ENCODE data around the gene TOMM40. TPM values are rescaled to one million over a fixed set of nuclear protein-coding genes. Genes with fewer than 3 reads are reported as not detected.
"Not testable (repeated sequence)": the region's sequence is repeated elsewhere in the genome, so short reads cannot be mapped to it uniquely, and the experiment has no call there.

Gene TOMM40
- total RNA-seq, 2 experiments from 2014 or later = 55.7 to 65.3 TPM

DNA sequence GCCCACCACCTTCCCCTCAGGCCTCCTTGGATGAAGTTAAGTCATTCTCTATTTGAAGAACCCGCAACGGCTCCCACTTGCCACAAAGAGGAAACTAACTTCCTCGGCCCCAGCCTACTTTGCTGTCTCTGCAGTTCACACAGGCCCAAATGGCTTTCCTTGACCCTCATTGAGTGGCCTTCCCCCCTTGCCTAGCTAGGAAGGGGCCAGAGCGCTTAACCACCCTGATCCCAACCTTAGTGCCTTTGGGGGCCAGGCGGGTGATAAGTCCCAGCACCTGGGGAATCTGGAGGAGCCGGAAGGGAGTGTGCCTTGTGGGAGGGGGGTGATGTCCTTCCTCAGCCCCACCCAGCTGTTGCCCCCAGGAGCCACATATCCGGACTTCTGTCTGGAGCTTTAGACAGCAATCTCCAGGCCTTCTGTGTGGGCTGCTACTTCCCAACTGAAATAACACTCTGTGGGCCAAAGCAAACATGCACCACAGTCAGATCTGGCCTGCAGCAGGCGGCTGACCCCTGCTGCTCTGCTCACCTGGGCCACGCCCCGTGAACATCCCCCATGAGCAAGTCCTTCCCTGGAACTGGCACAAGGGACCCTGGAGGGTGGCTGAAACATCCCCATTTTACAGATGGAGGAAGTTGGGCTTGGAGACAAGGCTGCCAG lies 34.5 kb upstream of the TOMM40 start:
- Mint-ChIP-seq H3K27me3 (peaks cover 8% of the 10 kb centered on the region), H3K4me1 (peaks cover 4% of the 10 kb centered on the region), H3K9me3 (no peaks in the 10 kb centered on the region), H3K36me3 (ENCODE audit: low read depth) (no peaks in the 10 kb centered on the region), H3K27ac (no peak overlapping the region), H3K4me3 (no peak overlapping the region)
- no peak for DNase-seq
- ChIA-PET POLR2A (no interaction called here), CTCF (interaction anchor here (0.6 kb wide), 1 partner anchor 37 kb away, joined by 3 read pairs; no protein-coding TSS in a partner anchor)

DNA sequence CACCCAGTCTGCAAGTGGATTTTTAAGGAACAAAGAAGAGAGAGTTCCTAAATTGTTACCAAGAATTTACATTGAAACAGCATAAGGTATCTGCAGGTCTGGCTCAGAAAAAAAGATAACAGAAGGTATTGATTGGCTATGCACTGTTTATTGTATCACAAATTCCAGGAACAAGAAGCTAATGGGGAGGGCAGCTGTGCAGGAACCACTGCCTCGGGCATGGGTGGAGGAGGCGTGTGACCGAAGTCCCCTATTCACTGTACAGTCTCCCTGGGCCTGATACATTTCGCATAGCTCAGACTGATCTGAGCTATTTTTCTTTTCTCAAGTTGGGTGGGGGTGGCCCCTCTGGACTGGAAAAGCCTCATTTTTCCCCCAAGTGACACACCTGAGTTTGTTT lies 33.2 kb upstream of the TOMM40 start:
- peaks cover 4% of the 10 kb centered on the region for H3K4me1 Mint-ChIP-seq
- no peak overlapping the region for H3K27ac Mint-ChIP-seq
- CTCF ChIA-PET = interaction anchor here (0.6 to 0.9 kb wide), 2 partner anchors 9 to 70 kb away, joined by 3 read pairs; no protein-coding TSS in a partner anchor

DNA sequence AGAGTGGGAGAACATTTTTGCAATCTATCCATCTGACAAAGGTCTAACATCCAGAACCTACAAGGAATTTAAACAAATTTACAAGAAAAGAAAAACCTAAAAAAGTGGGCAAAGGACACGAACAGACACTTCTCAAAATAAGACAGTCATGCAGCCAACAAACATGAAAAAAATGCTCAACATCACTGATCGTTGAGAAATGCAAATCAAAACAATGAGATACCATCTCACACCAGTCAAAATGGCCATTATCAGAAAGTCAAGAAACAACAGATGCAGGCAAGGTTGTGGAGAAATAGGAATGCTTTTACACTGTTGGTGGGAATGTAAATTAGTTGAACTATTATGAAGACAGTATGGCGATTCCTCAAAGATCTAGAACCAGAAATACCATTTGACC lies 29.5 kb upstream of the TOMM40 start:
- H3K27me3 Mint-ChIP-seq; H3K9me3 Mint-ChIP-seq; DNase-seq; H3K4me1 Mint-ChIP-seq; H3K36me3 Mint-ChIP-seq (ENCODE audit: low read depth); CTCF ChIA-PET; H3K27ac Mint-ChIP-seq; POLR2A ChIA-PET; H3K4me3 Mint-ChIP-seq: not testable (repeated sequence)

More for the DNA sequence above, 33.2 kb upstream of the TOMM40 start:
- H3K9me3 Mint-ChIP-seq = no peaks in the 10 kb centered on the region
- POLR2A ChIA-PET = no interaction called here
- no peak for DNase-seq
- H3K4me3 Mint-ChIP-seq = no peak overlapping the region
- H3K27me3 Mint-ChIP-seq = peaks cover 6% of the 10 kb centered on the region
- H3K36me3 Mint-ChIP-seq (ENCODE audit: low read depth) = no peaks in the 10 kb centered on the region

DNA sequence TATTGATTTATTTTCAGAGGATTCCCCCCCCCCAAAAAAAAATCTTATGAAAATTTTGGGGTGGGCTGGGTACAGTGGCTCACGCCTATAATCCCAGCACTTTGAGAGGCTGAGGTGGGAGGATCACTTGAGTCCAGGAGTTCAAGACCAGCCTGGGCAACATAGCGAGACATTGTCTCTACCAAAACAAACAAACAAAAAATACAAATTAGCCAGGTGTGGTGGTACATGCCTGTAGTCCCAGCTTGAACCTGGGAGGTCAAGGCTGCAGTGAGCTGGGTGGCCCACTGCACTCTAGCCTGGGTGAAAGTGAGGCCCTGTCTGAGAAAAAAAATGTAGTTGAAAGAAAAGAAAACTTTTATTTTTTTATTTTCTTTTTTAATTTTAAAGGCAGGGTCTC lies 27.1 kb upstream of the TOMM40 start:
- no peak overlapping the region for H3K4me3 Mint-ChIP-seq
- peaks cover 5% of the 10 kb centered on the region for H3K4me1 Mint-ChIP-seq
- POLR2A ChIA-PET = interaction anchor here (0.6 kb wide), 1 partner anchor 80 kb away, joined by 3 read pairs; no protein-coding TSS in a partner anchor
- no peaks in the 10 kb centered on the region for H3K9me3 Mint-ChIP-seq
- H3K27ac Mint-ChIP-seq = no peak overlapping the region
- DNase-seq = no peak
- H3K36me3 Mint-ChIP-seq (ENCODE audit: low read depth) = no peaks in the 10 kb centered on the region
- CTCF ChIA-PET = no interaction called here
- peaks cover 2% of the 10 kb centered on the region for H3K27me3 Mint-ChIP-seq

GRCh38 chr19:44865196-44865767 lies 25.8 kb upstream of the TOMM40 start:
- Mint-ChIP-seq H3K27me3 (peaks cover 2% of the 10 kb centered on the region), H3K9me3 (no peaks in the 10 kb centered on the region), H3K27ac (no peak overlapping the region), H3K4me1 (peaks cover 5% of the 10 kb centered on the region), H3K4me3 (no peak overlapping the region), H3K36me3 (ENCODE audit: low read depth) (no peaks in the 10 kb centered on the region)
- POLR2A ChIA-PET = no interaction called here
- CTCF ChIA-PET = no interaction called here
- DNase-seq = no peak

DNA sequence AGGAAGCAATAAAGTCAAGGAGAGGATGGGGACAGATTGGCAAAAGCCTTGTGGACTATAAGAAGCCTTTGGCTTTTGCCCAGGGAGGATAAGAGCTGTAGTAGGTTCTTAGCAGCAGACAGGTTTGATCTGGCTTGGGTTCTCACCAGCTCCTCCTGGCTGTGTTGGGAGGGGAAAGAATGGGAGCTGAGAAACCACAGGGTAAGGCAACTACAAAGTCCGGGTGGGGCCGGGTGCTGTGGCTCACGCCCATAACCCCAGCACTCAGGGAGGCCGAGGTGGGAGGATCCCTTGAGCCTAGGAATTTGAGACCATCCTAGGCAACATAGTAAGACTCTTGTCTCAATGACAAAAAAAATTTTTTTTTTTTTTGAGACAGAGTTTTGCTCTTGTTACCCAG lies 24.4 kb upstream of the TOMM40 start:
- no peak overlapping the region for H3K27ac Mint-ChIP-seq
- DNase-seq = no peak
- POLR2A ChIA-PET = no interaction called here
- no peaks in the 10 kb centered on the region for H3K27me3 Mint-ChIP-seq
- CTCF ChIA-PET = no interaction called here
- no peaks in the 10 kb centered on the region for H3K36me3 Mint-ChIP-seq (ENCODE audit: low read depth)
- peaks cover 5% of the 10 kb centered on the region for H3K4me1 Mint-ChIP-seq
- H3K4me3 Mint-ChIP-seq = no peak overlapping the region
- no peaks in the 10 kb centered on the region for H3K9me3 Mint-ChIP-seq

GRCh38 chr19:44867578-44867977 lies 23.5 kb upstream of the TOMM40 start:
- Mint-ChIP-seq H3K9me3 (no peaks in the 10 kb centered on the region), H3K4me1 (peaks cover 5% of the 10 kb centered on the region)
- POLR2A ChIA-PET = no interaction called here

GRCh38 chr19:44869733-44870470 lies 21.2 kb upstream of the TOMM40 start:
- H3K4me1 Mint-ChIP-seq = peaks cover 5% of the 10 kb centered on the region
- no peaks in the 10 kb centered on the region for H3K36me3 Mint-ChIP-seq (ENCODE audit: low read depth)
- no peak overlapping the region for H3K27ac Mint-ChIP-seq
- no peak overlapping the region for H3K4me3 Mint-ChIP-seq
- no peak for DNase-seq
- no peaks in the 10 kb centered on the region for H3K27me3 Mint-ChIP-seq
- CTCF ChIA-PET = no interaction called here
- H3K9me3 Mint-ChIP-seq = no peaks in the 10 kb centered on the region
- POLR2A ChIA-PET = interaction anchor here (0.6 kb wide), 1 partner anchor 194 kb away, joined by 3 read pairs; no protein-coding TSS in a partner anchor

More at GRCh38 chr19:44867578-44867977, 23.5 kb upstream of the TOMM40 start:
- Mint-ChIP-seq H3K27me3 (no peaks in the 10 kb centered on the region), H3K27ac (no peak overlapping the region), H3K36me3 (ENCODE audit: low read depth) (no peaks in the 10 kb centered on the region), H3K4me3 (no peak overlapping the region)
- CTCF ChIA-PET = no interaction called here
- DNase-seq = no peak

GRCh38 chr19:44871809-44872208 lies 19.2 kb upstream of the TOMM40 start:
- no peak overlapping the region for H3K4me3 Mint-ChIP-seq
- ChIA-PET CTCF (no interaction called here), POLR2A (no interaction called here)
- H3K9me3 Mint-ChIP-seq = no peaks in the 10 kb centered on the region
- H3K27me3 Mint-ChIP-seq = no peaks in the 10 kb centered on the region
- DNase-seq = no peak
- H3K27ac Mint-ChIP-seq = no peak overlapping the region
- H3K36me3 Mint-ChIP-seq (ENCODE audit: low read depth) = no peaks in the 10 kb centered on the region
- no peaks in the 10 kb centered on the region for H3K4me1 Mint-ChIP-seq

DNA sequence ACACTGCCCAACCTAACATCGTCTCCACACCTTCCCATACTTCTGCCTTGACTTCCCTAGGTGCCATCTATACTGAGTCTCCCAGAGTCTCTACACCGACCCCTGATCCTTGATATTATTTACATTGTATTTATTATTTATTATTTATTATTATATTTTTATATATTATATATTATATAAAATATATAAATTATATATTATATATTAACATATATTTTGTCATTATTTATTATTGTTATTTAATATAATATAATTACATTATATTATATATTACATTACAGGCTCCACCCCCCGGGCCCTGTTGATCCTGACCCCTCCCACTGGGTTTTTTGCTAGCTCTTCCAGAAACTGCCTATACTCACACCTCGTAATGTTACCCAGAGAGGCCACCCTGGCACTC lies 18.4 kb upstream of the TOMM40 start:
- ChIA-PET CTCF (interaction anchor here (0.6 kb wide), 1 partner anchor 23 kb away, joined by 3 read pairs; no protein-coding TSS in a partner anchor), POLR2A (no interaction called here)
- no peaks in the 10 kb centered on the region for H3K9me3 Mint-ChIP-seq
- H3K27ac Mint-ChIP-seq = no peak overlapping the region
- H3K4me1 Mint-ChIP-seq = peaks cover 4% of the 10 kb centered on the region
- no peaks in the 10 kb centered on the region for H3K36me3 Mint-ChIP-seq (ENCODE audit: low read depth)
- DNase-seq = no peak
- no peak overlapping the region for H3K4me3 Mint-ChIP-seq
- H3K27me3 Mint-ChIP-seq = no peaks in the 10 kb centered on the region

DNA sequence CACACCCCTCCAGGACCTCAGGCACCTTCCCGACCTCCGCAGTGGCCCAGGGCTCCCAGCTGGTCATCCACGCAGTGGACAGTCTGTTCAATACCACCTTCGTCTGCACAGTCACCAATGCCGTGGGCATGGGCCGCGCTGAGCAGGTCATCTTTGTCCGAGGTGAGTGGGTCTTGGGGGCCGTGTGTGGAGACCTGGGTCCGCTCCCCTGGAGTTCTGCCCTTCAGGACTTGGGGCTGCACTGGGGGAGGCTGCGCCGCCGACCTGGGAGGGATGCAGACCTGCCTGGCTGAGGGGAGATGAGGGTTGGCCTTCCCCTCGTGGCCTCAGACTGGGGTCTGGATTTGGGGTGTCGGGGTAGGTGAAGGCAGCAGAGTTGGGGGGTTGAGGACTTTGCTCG lies 16.7 kb upstream of the TOMM40 start:
- CTCF ChIA-PET = interaction anchor here (1.6 kb wide), 1 partner anchor 11 kb away, joined by 3 read pairs; no protein-coding TSS in a partner anchor
- no peak overlapping the region for H3K4me3 Mint-ChIP-seq
- no peak for DNase-seq

GRCh38 chr19:44875666-44876451 lies 15.2 kb upstream of the TOMM40 start:
- no peak for DNase-seq
- H3K27me3 Mint-ChIP-seq = no peaks in the 10 kb centered on the region
- H3K9me3 Mint-ChIP-seq = no peaks in the 10 kb centered on the region
- no peaks in the 10 kb centered on the region for H3K36me3 Mint-ChIP-seq (ENCODE audit: low read depth)
- POLR2A ChIA-PET = no interaction called here
- H3K27ac Mint-ChIP-seq = no peak overlapping the region
- CTCF ChIA-PET = no interaction called here
- H3K4me1 Mint-ChIP-seq = peaks cover 4% of the 10 kb centered on the region
- no peak overlapping the region for H3K4me3 Mint-ChIP-seq

More for the DNA sequence above, 16.7 kb upstream of the TOMM40 start:
- H3K4me1 Mint-ChIP-seq = peaks cover 4% of the 10 kb centered on the region
- H3K9me3 Mint-ChIP-seq = no peaks in the 10 kb centered on the region
- H3K36me3 Mint-ChIP-seq (ENCODE audit: low read depth) = no peaks in the 10 kb centered on the region
- H3K27ac Mint-ChIP-seq = no peak overlapping the region
- POLR2A ChIA-PET = no interaction called here
- H3K27me3 Mint-ChIP-seq = no peaks in the 10 kb centered on the region
